Bone marrow (tissue), 2 donors: Measurements from ENCODE around the gene CDKN2B-AS1.
"Not testable (repeated sequence)": the region's sequence is repeated elsewhere in the genome, so short reads cannot be mapped to it uniquely, and the experiment has no call there.

ENCODE experiments used
- DNase-seq, 2 donors: peaks; one replicate each; lab custom pipeline; 2025; lab: John Stamatoyannopoulos, UW

CDKN2B-AS1 gene

DNA sequence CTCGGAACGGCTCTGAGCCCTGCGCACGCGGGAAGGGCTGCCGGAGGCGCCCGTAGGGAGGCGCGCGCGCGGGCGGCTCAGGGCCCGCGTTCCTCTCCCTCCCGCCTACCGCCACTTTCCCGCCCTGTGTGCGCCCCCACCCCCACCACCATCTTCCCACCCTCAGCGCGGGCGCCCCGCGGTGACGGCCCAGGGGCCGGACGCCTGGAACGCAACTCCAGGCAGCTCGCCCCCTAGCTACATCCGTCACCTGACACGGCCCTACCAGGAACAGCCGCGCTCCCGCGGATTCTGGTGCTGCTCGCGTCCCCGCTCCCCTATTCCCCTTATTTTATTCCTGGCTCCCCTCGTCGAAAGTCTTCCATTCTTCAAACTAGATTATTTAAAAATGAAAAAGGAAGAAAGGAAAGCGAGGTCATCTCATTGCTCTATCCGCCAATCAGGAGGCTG, at the start of gene CDKN2B-AS1:
Gene CDKN2B-AS1, plus strand, starts transcription at position 236 of the 450 bp plus-strand sequence.
- no peak for DNase-seq

DNA sequence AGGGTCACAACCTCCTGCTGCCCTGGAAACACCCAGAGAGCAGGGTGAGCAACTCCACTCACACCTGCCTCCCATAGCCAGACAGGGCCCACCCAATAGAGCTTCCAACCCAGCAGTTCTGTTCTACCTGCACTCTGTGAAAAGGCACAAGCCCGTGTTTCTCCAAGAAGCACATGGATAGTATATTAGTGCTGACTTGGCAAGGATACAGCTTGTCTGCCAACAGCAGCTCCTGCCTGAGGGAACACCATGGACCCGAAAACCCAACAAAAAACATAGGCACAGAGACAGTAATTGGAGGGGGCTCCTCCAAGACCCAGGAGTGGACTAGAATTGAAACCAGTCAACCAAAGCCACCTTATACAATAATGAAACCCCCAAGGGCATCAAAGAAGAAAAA, 49.0 kb upstream of the CDKN2B-AS1 start:
- no peak for DNase-seq

GRCh38 chr9:21958833-21959232, 35.8 kb upstream of the CDKN2B-AS1 start:
- no peak for DNase-seq

DNA sequence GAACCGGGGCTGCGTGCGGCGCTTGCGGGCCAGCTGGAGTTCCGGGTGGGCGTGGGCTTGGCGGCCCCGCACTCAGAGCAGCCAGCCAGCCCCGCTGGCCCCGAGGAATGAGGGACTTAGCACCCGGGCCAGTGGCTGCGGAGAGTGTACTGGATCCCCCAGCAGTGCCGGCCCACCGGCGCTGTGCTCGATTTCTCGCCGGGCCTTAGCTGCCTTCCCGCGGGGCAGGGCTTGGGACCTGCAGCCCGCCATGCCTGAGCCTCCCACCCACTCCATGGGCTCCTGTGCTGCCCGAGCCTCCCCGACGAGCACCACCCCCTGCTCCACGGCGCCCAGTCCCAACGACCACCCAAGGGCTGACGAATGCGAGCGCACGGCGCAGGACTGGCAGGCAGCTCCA, 35.3 kb upstream of the CDKN2B-AS1 start:
- DNase-seq, result not testable (repeated sequence)

DNA sequence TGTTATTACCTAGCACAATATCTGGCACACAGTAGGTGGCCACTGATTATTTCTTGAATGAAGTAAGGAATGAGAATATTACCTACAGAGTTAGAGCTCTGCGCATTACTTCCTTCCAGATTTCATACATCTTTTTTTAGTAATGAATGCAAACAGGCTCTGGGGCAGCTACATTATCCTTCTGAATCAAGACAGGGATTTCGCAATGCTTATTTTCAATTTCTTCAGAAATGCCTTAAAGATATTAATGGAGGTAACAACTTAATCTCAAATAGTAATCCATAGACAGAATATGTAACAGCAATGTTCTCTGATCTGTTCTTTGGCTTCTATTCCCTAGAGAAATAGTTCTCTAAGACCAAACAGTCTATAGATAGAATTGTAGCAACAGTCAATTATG, 33.0 kb upstream of the CDKN2B-AS1 start:
- no peak for DNase-seq

DNA sequence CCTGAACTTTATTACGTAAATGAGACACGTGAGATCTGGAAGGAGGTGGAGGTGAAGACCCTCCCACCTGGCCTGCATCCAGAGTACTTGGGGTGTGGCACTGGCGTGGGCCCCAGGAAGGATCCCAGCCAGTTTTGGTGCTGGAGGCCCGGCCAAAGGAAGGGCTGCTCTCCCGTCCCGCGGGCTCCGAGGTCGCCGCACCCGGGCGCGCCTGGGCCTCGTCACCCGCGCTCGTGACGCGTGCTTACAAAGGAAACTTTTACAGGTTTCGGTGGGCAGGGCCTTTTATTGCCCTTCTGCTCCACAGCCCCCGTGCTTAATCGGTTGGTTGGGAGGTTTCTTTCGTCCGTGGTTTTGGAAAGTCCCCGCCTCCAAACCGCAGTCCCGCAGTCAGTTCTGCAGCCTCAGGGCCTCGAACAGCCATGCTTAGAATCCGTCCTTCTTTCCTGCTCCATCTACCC, 29.6 kb upstream of the CDKN2B-AS1 start:
- DNase-seq, result no peak

DNA sequence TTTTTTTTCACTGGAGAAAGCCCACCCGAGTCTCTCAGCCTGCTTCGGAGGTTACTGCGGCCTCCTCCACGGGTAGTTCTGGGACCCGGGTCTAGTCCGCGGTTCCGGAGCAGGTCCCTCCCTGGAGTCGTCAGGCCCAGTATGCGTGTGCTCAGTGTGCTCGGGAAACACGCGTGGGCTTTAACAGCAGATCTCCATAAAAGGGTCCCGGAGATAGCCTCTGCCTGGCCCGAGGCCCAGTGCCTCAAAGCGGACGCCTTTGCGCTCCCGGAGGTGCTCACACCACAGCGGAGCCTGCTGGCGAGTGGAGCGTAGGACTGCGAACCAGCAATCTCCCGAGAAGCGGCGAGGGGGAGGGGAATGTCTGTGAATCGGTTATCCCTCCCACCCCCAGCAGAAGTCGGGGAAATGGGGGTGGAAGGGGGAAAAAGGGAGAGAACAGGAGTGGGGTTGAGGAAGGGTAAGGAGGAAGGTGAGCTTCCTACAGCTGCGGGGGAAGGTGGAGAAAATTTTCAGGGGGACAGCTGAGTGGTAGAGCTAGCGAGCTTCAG, 29.1 kb upstream of the CDKN2B-AS1 start:
- DNase-seq, result peak in 1 of 2 donors; percentile 54

GRCh38 chr9:21966140-21966851, 28.3 kb upstream of the CDKN2B-AS1 start:
- no peak for DNase-seq

DNA sequence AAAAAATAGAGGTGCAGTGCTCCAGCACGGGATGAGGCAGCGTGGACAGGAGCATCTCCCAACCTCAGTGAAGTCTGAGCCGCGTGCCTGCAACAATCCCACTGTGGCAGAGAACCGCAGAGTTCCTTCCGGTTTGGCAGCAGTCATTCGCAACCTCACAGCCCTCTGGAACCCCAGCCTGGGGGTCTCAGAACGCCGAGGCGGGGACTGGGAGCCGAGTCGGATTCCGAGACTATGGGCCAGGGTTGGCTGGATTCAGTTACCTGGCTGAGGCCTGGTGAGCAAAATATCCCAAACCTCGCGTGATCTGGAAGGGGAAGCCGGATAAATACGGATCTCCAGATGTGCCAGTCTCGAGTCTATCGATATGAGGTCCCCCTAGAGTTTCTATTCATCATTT, 27.4 kb upstream of the CDKN2B-AS1 start:
- DNase-seq, result no peak

DNA sequence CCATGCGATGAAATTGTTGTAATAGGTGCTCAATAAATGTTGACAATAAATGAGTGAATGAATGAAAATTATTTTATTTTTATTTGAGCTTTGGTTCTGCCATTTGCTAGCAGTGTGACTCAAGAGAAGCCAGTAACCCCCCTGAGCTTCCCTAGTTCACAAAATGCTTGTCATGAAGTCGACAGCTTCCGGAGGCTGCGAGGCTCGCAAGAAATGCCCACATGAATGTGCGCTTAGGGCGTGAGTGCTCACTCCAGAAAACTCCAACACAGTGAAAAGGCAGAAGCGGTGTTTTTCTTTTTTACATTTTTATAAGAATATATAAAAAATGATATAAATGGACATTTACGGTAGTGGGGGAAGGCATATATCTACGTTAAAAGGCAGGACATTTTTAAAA, 26.9 kb upstream of the CDKN2B-AS1 start:
- no peak for DNase-seq

DNA sequence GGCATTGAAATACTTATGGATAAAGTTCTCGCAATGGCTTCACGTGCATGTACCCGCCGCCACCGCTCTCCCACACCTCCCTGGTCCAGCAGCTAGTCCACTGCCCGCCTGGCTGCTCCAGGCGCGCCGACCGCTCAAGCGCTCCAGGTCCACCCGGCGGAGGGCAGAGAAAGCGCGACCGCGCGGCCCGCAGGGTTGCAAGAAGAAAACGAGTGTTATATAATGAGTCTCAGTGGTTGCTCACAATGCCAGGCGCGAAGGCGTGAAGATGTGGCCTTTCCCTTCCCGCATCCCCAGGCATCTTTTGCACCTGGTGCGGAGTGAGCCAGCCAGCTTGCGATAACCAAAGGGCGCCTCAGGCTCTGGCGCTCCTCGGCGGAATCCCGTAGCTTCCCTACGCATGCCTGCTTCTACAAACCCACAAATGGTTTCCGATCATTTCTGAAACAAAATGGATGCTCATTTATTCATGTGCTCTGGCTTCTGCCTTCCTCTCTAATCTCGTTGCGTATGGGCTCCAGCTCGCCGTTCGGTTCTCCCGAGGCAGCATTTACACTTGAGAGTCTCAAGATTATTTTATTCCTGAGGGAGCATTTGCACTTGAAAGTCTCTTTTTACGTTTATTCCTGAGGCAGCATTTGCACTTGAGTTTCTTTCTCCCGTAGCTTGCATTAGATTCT, 26.1 kb upstream of the CDKN2B-AS1 start:
- no peak for DNase-seq

DNA sequence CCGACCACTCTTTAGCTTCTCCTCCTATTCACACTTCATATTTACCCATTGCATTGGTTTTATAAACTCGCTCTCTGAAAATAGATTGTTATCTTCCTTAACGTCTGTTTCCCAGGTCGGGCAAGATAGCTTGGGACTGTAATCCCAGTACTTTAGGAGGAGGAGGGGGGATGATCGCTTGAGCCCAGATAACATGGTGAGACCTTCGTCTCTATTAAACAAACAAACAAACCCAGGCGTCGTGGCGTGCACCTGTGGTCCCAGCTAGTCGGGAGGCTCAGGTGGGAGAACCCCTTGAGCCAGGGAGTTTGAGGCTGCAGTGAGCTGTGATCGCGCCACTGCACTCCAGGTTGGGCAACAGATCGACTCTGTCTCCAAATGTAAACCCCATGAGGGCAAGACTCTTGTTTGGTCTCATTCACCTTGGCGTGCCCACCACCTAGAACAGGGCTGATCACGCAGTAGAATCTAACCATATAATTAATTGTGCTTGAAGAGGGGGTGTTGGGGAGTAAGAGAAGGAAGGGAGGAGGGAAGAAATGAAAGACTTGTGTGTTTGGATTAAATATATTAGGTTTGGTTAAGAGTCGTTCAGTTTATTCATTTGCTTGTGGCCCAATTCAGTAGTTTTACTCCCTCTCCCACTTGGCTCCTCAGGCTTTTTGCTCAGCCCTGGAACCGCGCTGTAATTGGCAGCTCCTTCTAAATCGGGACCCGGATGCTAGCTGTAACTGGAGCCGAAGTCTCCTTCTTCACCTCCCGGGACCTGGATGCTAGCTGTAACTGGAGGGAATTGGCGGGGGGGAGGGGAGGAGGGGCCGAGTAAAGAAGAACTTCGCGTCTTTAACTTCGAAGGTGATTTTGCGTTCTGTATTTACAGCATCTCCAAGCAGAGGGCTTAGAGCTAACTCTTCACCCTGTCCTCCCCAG, 25.3 kb upstream of the CDKN2B-AS1 start:
- DNase-seq, result no peak

GRCh38 chr9:21969951-21970799, 24.4 kb upstream of the CDKN2B-AS1 start:
- no peak for DNase-seq

GRCh38 chr9:21970800-21971640, 23.6 kb upstream of the CDKN2B-AS1 start:
- DNase-seq, result no peak

DNA sequence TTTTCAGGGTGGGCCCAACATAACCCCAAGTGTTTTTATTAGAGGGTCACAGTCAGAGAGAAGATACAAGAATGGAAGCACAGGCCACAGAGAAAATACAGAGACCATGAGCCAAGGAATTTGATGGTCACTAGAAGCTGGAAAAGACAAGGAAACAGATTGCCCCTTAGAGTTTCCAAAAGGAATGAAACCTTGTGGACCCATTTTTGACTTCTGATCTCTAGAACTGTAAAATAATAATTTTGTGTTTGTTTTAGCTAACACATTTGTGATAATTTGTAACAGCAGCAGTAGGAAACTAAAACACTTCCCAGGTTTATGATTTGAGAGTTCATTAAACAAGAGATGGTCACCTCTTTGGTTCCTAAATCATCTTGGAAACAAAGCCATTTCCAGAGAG, 22.2 kb upstream of the CDKN2B-AS1 start:
- DNase-seq, result no peak

DNA sequence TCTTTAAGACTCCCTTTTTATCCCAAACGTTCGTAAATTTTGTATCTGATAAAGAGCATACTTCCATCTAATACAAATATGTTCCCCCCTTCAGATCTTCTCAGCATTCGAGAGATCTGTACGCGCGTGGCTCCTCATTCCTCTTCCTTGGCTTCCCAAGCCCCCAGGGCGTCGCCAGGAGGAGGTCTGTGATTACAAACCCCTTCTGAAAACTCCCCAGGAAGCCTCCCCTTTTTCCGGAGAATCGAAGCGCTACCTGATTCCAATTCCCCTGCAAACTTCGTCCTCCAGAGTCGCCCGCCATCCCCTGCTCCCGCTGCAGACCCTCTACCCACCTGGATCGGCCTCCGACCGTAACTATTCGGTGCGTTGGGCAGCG, 20.3 kb upstream of the CDKN2B-AS1 start:
- DNase-seq, result no peak

- no peak for DNase-seq
These were observed 19.7 kb upstream of the CDKN2B-AS1 start for GRCh38 chr9:21974722-21975409.

- no peak for DNase-seq
These were observed 18.2 kb upstream of the CDKN2B-AS1 start for GRCh38 chr9:21976334-21976875.

DNA sequence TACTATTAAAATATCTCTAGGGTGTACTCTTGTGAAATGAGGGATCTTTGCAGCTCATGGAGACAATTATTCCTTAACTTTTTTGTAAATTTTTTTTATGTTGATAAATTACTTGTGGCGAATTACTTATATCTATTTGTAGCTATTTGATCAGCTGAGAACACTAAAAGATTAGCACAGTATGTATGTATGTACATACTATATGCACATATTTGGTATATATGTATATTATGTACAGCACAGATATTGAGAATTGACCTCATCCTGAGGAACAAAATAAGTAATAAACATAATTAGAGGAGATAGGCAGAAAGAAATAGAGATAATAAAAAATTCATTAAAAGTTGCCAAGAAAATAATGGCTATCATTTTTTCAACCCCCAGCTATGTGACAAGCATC, 12.2 kb upstream of the CDKN2B-AS1 start:
- no peak for DNase-seq
